ENCODE measurements around the gene PATJ.

Gene PATJ

GRCh38 chr1:61895175-61895574, 152.9 kb downstream of the PATJ start:
- FAIRE-seq (no peak), DNase-seq (ENCODE audit: insufficient read length, low spot score) (no peak)
- TF ChIP-seq POLR2AphosphoS5 (IDR thresholded peaks at IDR 0.05; ENCODE audit: low read depth, low read length) (no peak), TAF1 (IDR thresholded peaks at IDR 0.05; ENCODE audit: low read depth, low read length) (no peak), SPI1 (IDR thresholded peaks at IDR 0.05; ENCODE audit: low read depth, low read length) (no peak), PAX5 (IDR thresholded peaks at IDR 0.05; ENCODE audit: insufficient read depth, low read length, severe bottlenecking) (no peak), POU2F2 (IDR thresholded peaks at IDR 0.05; ENCODE audit: low read depth, low read length) (no peak), POLR2A (IDR thresholded peaks at IDR 0.05; ENCODE audit: low read depth, low read length) (no peak)

GRCh38 chr1:61898658-61899057, 156.4 kb downstream of the PATJ start:
- FAIRE-seq: no peak
- no peak for DNase-seq (ENCODE audit: insufficient read length, low spot score)

GRCh38 chr1:61904354-61904753, 162.1 kb downstream of the PATJ start:
- FAIRE-seq: no peak
- DNase-seq (ENCODE audit: insufficient read length, low spot score): no peak
- TF ChIP-seq POLR2A (IDR thresholded peaks at IDR 0.05; ENCODE audit: low read depth, low read length) (no peak), SPI1 (IDR thresholded peaks at IDR 0.05; ENCODE audit: low read depth, low read length) (no peak), POLR2AphosphoS5 (IDR thresholded peaks at IDR 0.05; ENCODE audit: low read depth, low read length) (no peak), PAX5 (IDR thresholded peaks at IDR 0.05; ENCODE audit: insufficient read depth, low read length, severe bottlenecking) (no peak), POU2F2 (IDR thresholded peaks at IDR 0.05; ENCODE audit: low read depth, low read length) (no peak), TAF1 (IDR thresholded peaks at IDR 0.05; ENCODE audit: low read depth, low read length) (no peak)

More at GRCh38 chr1:61898658-61899057, 156.4 kb downstream of the PATJ start:
- TF ChIP-seq SPI1 (IDR thresholded peaks at IDR 0.05; ENCODE audit: low read depth, low read length) (no peak), POLR2A (IDR thresholded peaks at IDR 0.05; ENCODE audit: low read depth, low read length) (no peak), POLR2AphosphoS5 (IDR thresholded peaks at IDR 0.05; ENCODE audit: low read depth, low read length) (no peak), TAF1 (IDR thresholded peaks at IDR 0.05; ENCODE audit: low read depth, low read length) (no peak)

DNA sequence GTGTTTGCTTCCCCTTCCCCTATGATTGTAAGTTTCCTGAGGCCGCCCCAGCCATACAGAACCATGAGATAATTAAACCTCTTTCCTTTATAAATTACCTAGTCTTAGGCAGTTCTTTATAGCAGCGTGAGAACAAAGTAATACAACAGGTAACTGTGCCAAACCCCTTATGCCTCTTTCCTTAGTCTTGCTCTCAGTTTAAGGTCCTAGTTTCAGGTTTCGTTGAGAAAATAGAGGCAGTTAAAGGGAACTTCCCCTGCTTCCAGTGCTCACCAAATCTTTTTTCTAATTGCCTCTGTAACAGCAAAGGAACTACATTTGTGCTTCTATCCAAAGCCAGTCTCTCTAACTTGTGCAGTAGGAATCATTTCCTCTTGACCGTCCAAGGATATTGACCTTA, 164.8 kb downstream of the PATJ start:
- no peak for DNase-seq (ENCODE audit: insufficient read length, low spot score)
- no peak for FAIRE-seq
- TF ChIP-seq SPI1 (IDR thresholded peaks at IDR 0.05; ENCODE audit: low read depth, low read length) (no peak), TAF1 (IDR thresholded peaks at IDR 0.05; ENCODE audit: low read depth, low read length) (no peak), POU2F2 (IDR thresholded peaks at IDR 0.05; ENCODE audit: low read depth, low read length) (no peak), POLR2A (IDR thresholded peaks at IDR 0.05; ENCODE audit: low read depth, low read length) (no peak), POLR2AphosphoS5 (IDR thresholded peaks at IDR 0.05; ENCODE audit: low read depth, low read length) (no peak), PAX5 (IDR thresholded peaks at IDR 0.05; ENCODE audit: insufficient read depth, low read length, severe bottlenecking) (no peak)

DNA sequence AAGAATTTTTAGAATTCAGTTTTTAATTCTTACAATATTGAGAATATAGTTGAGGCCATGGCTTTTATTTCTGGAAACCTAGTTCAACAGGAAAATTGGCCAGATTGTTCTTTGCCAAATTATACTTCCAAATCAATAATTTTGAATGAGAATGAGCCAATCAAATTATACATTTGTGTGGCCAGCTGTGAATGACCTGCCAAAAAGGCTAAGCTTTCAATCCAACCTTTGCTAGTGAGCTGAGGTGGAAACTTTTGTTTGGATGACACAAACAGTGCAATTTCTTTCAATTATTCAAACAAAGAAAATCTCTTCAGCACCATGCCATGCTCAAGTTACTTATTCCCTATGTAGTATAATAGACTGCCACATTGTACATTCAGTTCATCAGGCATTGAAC, 167.8 kb downstream of the PATJ start:
- peak; percentile 41 for FAIRE-seq
- DNase-seq (ENCODE audit: insufficient read length, low spot score): no peak
- TF ChIP-seq SPI1 (IDR thresholded peaks at IDR 0.05; ENCODE audit: low read depth, low read length) (no peak), PAX5 (IDR thresholded peaks at IDR 0.05; ENCODE audit: insufficient read depth, low read length, severe bottlenecking) (no peak), POLR2AphosphoS5 (IDR thresholded peaks at IDR 0.05; ENCODE audit: low read depth, low read length) (no peak), POU2F2 (IDR thresholded peaks at IDR 0.05; ENCODE audit: low read depth, low read length) (no peak), POLR2A (IDR thresholded peaks at IDR 0.05; ENCODE audit: low read depth, low read length) (no peak), TAF1 (IDR thresholded peaks at IDR 0.05; ENCODE audit: low read depth, low read length) (no peak)

- TF ChIP-seq SPI1 (IDR thresholded peaks at IDR 0.05; ENCODE audit: low read depth, low read length): no peak
- no peak for TF ChIP-seq POU2F2 (IDR thresholded peaks at IDR 0.05; ENCODE audit: low read depth, low read length)
- TF ChIP-seq PAX5 (IDR thresholded peaks at IDR 0.05; ENCODE audit: insufficient read depth, low read length, severe bottlenecking): no peak
- no peak for TF ChIP-seq TAF1 (IDR thresholded peaks at IDR 0.05; ENCODE audit: low read depth, low read length)
- TF ChIP-seq POLR2AphosphoS5 (IDR thresholded peaks at IDR 0.05; ENCODE audit: low read depth, low read length): no peak
- FAIRE-seq (no peak), DNase-seq (ENCODE audit: insufficient read length, low spot score) (no peak)
Measured at GRCh38 chr1:61914823-61915482, 172.7 kb downstream of the PATJ start.

GRCh38 chr1:61921435-61921834, 179.2 kb downstream of the PATJ start:
- FAIRE-seq (no peak), DNase-seq (ENCODE audit: insufficient read length, low spot score) (no peak)
- TF ChIP-seq POU2F2 (IDR thresholded peaks at IDR 0.05; ENCODE audit: low read depth, low read length) (no peak), TAF1 (IDR thresholded peaks at IDR 0.05; ENCODE audit: low read depth, low read length) (no peak), PAX5 (IDR thresholded peaks at IDR 0.05; ENCODE audit: insufficient read depth, low read length, severe bottlenecking) (no peak), POLR2A (IDR thresholded peaks at IDR 0.05; ENCODE audit: low read depth, low read length) (no peak), POLR2AphosphoS5 (IDR thresholded peaks at IDR 0.05; ENCODE audit: low read depth, low read length) (no peak), SPI1 (IDR thresholded peaks at IDR 0.05; ENCODE audit: low read depth, low read length) (no peak)

DNA sequence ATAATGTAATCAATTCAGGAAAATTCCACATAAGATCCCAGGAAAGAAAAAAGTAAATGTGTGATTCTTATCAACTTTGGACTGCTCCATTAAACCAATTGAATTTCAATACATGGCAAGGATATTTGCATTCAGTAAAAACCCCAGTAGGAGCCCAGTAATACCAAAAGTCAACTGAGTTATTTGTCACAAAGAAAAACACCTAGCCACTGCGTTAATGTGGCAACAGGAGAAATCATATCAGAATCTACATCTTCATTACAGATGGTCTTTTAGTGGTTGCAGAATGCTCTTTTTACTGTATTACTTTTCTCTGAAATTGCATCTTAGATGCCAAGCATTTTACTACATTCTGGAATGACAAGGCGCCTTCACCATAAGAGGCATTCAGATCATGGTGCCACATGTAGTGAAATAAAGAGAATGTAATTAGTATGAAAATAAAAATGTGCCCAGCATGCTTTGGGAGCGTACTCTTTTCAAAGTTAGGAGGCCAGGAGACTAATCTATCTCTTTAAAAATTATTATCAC, 180.7 kb downstream of the PATJ start:
- FAIRE-seq (no peak), DNase-seq (ENCODE audit: insufficient read length, low spot score) (no peak)
- TF ChIP-seq PAX5 (IDR thresholded peaks at IDR 0.05; ENCODE audit: insufficient read depth, low read length, severe bottlenecking): no peak
- TF ChIP-seq TAF1 (IDR thresholded peaks at IDR 0.05; ENCODE audit: low read depth, low read length): no peak
- TF ChIP-seq POLR2A (IDR thresholded peaks at IDR 0.05; ENCODE audit: low read depth, low read length): no peak
- TF ChIP-seq SPI1 (IDR thresholded peaks at IDR 0.05; ENCODE audit: low read depth, low read length): no peak
- TF ChIP-seq POU2F2 (IDR thresholded peaks at IDR 0.05; ENCODE audit: low read depth, low read length): no peak
- TF ChIP-seq POLR2AphosphoS5 (IDR thresholded peaks at IDR 0.05; ENCODE audit: low read depth, low read length): no peak

GRCh38 chr1:61925591-61926298, 183.5 kb downstream of the PATJ start:
- FAIRE-seq (no peak), DNase-seq (ENCODE audit: insufficient read length, low spot score) (no peak)
- TF ChIP-seq SPI1 (IDR thresholded peaks at IDR 0.05; ENCODE audit: low read depth, low read length) (no peak), POU2F2 (IDR thresholded peaks at IDR 0.05; ENCODE audit: low read depth, low read length) (no peak)
